Panc1 (cell line): ENCODE measurements around the gene BDH1. TPM values are rescaled to one million over a fixed set of nuclear protein-coding genes. Genes with fewer than 3 reads are reported as not detected.

Source experiments
- ATAC-seq: fragments of 200-7000 bp; cut with Tn5 transposase; 2 replicates; pipeline ENCODE4 v1.9.1; 2020; ENCODE audit warnings: mild to moderate bottlenecking, moderate library complexity
- BruUV-seq: library from RNA; stranded (reverse); fragments of 400-500 nt; replicated peaks from 2 replicates; lab custom pipeline; 2021; lab: Mats Ljungman, UMichigan
- CTCF ChIA-PET: fragments of 300-600 bp; sonication (Branson Sonifier 250); formaldehyde crosslinking; loops from one replicate; lab custom pipeline; 2022; ENCODE audit warnings: antibody characterized with exemption; lab: Charles Lee
- POLR2A ChIA-PET: fragments of 300-600 bp; sonication (Branson Sonifier 250); formaldehyde crosslinking; loops from one replicate; lab custom pipeline; 2022; ENCODE audit warnings: antibody characterized with exemption; lab: Charles Lee
- DNase-seq: peaks from one replicate; pipeline ENCODE4 v3.0.0-alpha.2; 2010; ENCODE audit warnings: low read depth, low spot score
- H3K27ac ChIP-seq: 2 replicates; pipeline ENCODE4 v1.5.1; 2011; ENCODE audit warnings: mild to moderate bottlenecking, low read length, inconsistent platforms
- H3K27me3 ChIP-seq: fragments of 200-500 bp; sonication (Bioruptor generic); 2 replicates; pipeline ENCODE4 v1.6.0; 2014; ENCODE audit warnings: low read length, inconsistent platforms; ENCODE audit not compliant: control insufficient read depth, insufficient read depth
- H3K36me3 ChIP-seq: fragments of 200-500 bp; sonication (Bioruptor generic); 2 replicates; pipeline ENCODE4 v1.5.1; 2014; ENCODE audit warnings: inconsistent platforms, mild to moderate bottlenecking, low read length, moderate library complexity; ENCODE audit not compliant: control insufficient read depth, insufficient read depth
- H3K4me1 ChIP-seq: 2 replicates; pipeline ENCODE4 v1.5.1; 2011; ENCODE audit warnings: inconsistent platforms, mild to moderate bottlenecking, low read length, moderate library complexity; ENCODE audit not compliant: control insufficient read depth, insufficient read depth
- H3K4me3 ChIP-seq, 2 experiments: 2 replicates each; pipeline ENCODE4 v1.5.1; 2011 to 2012; ENCODE audit warnings: low read depth in 2 of 2, low read length in 2 of 2, mild to moderate bottlenecking in 2 of 2, inconsistent platforms in 1 of 2, moderate library complexity in 1 of 2
- H3K9me3 ChIP-seq: fragments of 200-500 bp; sonication (Bioruptor generic); 2 replicates; pipeline ENCODE4 v1.5.1; 2014; ENCODE audit warnings: low read depth, mild to moderate bottlenecking, inconsistent platforms, low read length, moderate library complexity; ENCODE audit not compliant: control insufficient read depth, insufficient read depth
- CTCF ChIP-seq: fragments of 450-650 bp; IDR thresholded peaks from 2 replicates; pipeline ENCODE4 v1.5.1; 2017; ENCODE audit warnings: mild to moderate bottlenecking
- POLR2AphosphoS5 ChIP-seq: IDR thresholded peaks from 2 replicates; pipeline ENCODE4 v1.6.1; 2012; ENCODE audit warnings: mild to moderate bottlenecking, low read depth, low read length, moderate library complexity
- REST ChIP-seq, 2 experiments: IDR thresholded peaks; 2 replicates each; pipeline ENCODE4 v1.6.1; 2011 to 2012; ENCODE audit warnings: low read depth in 2 of 2, control low read depth in 1 of 2, low read length in 1 of 2, mild to moderate bottlenecking in 1 of 2, moderate library complexity in 1 of 2; ENCODE audit not compliant: insufficient read depth in 1 of 2
- SIN3A ChIP-seq: IDR thresholded peaks from 2 replicates; pipeline ENCODE4 v1.6.1; 2012; ENCODE audit warnings: low read depth, mild to moderate bottlenecking, low read length, moderate library complexity, borderline replicate concordance; ENCODE audit not compliant: insufficient read depth
- TCF7L2 ChIP-seq: IDR thresholded peaks from 2 replicates; pipeline ENCODE4 v1.6.1; 2011; ENCODE audit warnings: mild to moderate bottlenecking, low read depth, low read length, inconsistent platforms
- in situ Hi-C: cut with HindIII; loops from 2 replicates; pipeline ENCODE4 v1.10.0; 2016; ENCODE audit warnings: low sequenced_read_pairs, low pct_unique_long_range_greater_than_20kb
- intact Hi-C: fragments of 100-400 bp; cut with micrococcal nuclease; formaldehyde crosslinking; loops from one replicate; pipeline ENCODE4 v1.10.0; 2022; ENCODE audit not compliant: unreplicated experiment
- total RNA-seq: library from RNA; stranded (reverse); gene quantifications from one replicate; pipeline ENCODE4 v1.2.1, GENCODE V29; 2021; ENCODE audit not compliant: unreplicated experiment

The BDH1 gene
- total RNA-seq, 1 experiment from 2014 or later, result 4.8 TPM

- Histone ChIP-seq H3K27me3 (no peaks in the 10 kb centered on the region; the same call in 1 of the 2 replicates), H3K27ac (no peak overlapping the region), H3K9me3 (no peaks in the 10 kb centered on the region), H3K4me3 (no peak overlapping the region), H3K36me3 (no peaks in the 10 kb centered on the region), H3K4me1 (no peaks in the 10 kb centered on the region)
- ATAC-seq (no peak), DNase-seq (no peak)
- no peak for TF ChIP-seq CTCF
- TF ChIP-seq REST (IDR thresholded peaks at IDR 0.05; ENCODE audit: insufficient read depth in 1 of 2, low read depth in 2 of 2, low read length in 1 of 2), result no peak
- no peak for TF ChIP-seq TCF7L2
- no peak for TF ChIP-seq POLR2AphosphoS5
- no peak for TF ChIP-seq SIN3A
- POLR2A ChIA-PET, result no interaction called here
- in situ Hi-C loops (no loop called here), intact Hi-C loops (no loop called here)
- no TSS peak for BruUV-seq
- CTCF ChIA-PET, result interaction anchor here (2.7 kb wide), 1 partner anchor 15 kb away, joined by 12 read pairs; no protein-coding TSS in a partner anchor
Observed at GRCh38 chr3:197583371-197583770, 27.6 kb upstream of the BDH1 start.

- intact Hi-C loops, result no loop called here
- H3K9me3 ChIP-seq, result no peaks in the 10 kb centered on the region
- DNase-seq (no peak), ATAC-seq (no peak)
- H3K4me1 ChIP-seq, result no peaks in the 10 kb centered on the region
- H3K27me3 ChIP-seq, result no peaks in the 10 kb centered on the region; the same call in 1 of the 2 replicates
- TF ChIP-seq TCF7L2, result no peak
- no peak for TF ChIP-seq REST (IDR thresholded peaks at IDR 0.05; ENCODE audit: insufficient read depth in 1 of 2, low read depth in 2 of 2, low read length in 1 of 2)
- TF ChIP-seq CTCF, result no peak
- no peak for TF ChIP-seq POLR2AphosphoS5
- TF ChIP-seq SIN3A, result no peak
- POLR2A ChIA-PET, result no interaction called here
- CTCF ChIA-PET, result no interaction called here
- H3K4me3 ChIP-seq, result no peak overlapping the region
- H3K27ac ChIP-seq, result no peak overlapping the region
- no TSS peak for BruUV-seq
- no peaks in the 10 kb centered on the region for H3K36me3 ChIP-seq
- in situ Hi-C loops, result no loop called here
Observed at GRCh38 chr3:197580253-197580691, 24.5 kb upstream of the BDH1 start.
